Measurements from ENCODE around the gene NPY4R.
"Not testable (repeated sequence)": the region's sequence is repeated elsewhere in the genome, so short reads cannot be mapped to it uniquely, and the experiment has no call there.

Gene NPY4R

GRCh38 chr10:46415291-46415690, 50.5 kb downstream of the NPY4R start:
- H3K9me3 ChIP-seq (ENCODE audit: control insufficient read depth in 1 of 2, low read length in 2 of 2); H3K4me3 ChIP-seq (ENCODE audit: low read depth in 1 of 2, low read length in 2 of 2); H3K36me3 ChIP-seq (ENCODE audit: control insufficient read depth in 1 of 2, insufficient read depth in 2 of 2, low read length in 2 of 2); H3K4me1 ChIP-seq (ENCODE audit: control insufficient read depth in 1 of 2, insufficient read depth in 2 of 2, low read length in 2 of 2); H3K27ac ChIP-seq (ENCODE audit: low read length); H3K27me3 ChIP-seq (ENCODE audit: low read depth, low read length): not testable (repeated sequence)

- H3K27ac ChIP-seq (ENCODE audit: low read length); H3K9me3 ChIP-seq (ENCODE audit: control insufficient read depth in 1 of 2, low read length in 2 of 2); H3K36me3 ChIP-seq (ENCODE audit: control insufficient read depth in 1 of 2, insufficient read depth in 2 of 2, low read length in 2 of 2); H3K4me1 ChIP-seq (ENCODE audit: control insufficient read depth in 1 of 2, insufficient read depth in 2 of 2, low read length in 2 of 2); H3K4me3 ChIP-seq (ENCODE audit: low read depth in 1 of 2, low read length in 2 of 2); H3K27me3 ChIP-seq (ENCODE audit: low read depth, low read length): not testable (repeated sequence)
These were observed 53.1 kb downstream of the NPY4R start for GRCh38 chr10:46412665-46413064.

- H3K4me3 ChIP-seq (ENCODE audit: low read depth in 1 of 2, low read length in 2 of 2); H3K27ac ChIP-seq (ENCODE audit: low read length); H3K27me3 ChIP-seq (ENCODE audit: low read depth, low read length); H3K4me1 ChIP-seq (ENCODE audit: control insufficient read depth in 1 of 2, insufficient read depth in 2 of 2, low read length in 2 of 2); H3K36me3 ChIP-seq (ENCODE audit: control insufficient read depth in 1 of 2, insufficient read depth in 2 of 2, low read length in 2 of 2); H3K9me3 ChIP-seq (ENCODE audit: control insufficient read depth in 1 of 2, low read length in 2 of 2): not testable (repeated sequence)
These were observed 54.6 kb downstream of the NPY4R start for GRCh38 chr10:46411123-46411522.
